Measurements from ENCODE around the gene ZNF177.

GRCh38 chr19:9354651-9355050, 8.2 kb upstream of the ZNF177 start:
- TF ChIP-seq CTCF (IDR thresholded peaks at IDR 0.05) (no peak), POLR2AphosphoS5 (IDR thresholded peaks at IDR 0.05; ENCODE audit: insufficient read depth in 1 of 2, low read depth in 1 of 2) (no peak), POLR2A (IDR thresholded peaks at IDR 0.05) (no peak)
